HAP-1 (cell line): ENCODE data around the gene PEX14.

ENCODE experiments used
- DNase-seq, 2 experiments: peaks; one replicate each; pipeline ENCODE4 v3.0.0-alpha.2; 2016 to 2020; ENCODE audit warnings: low spot score in 2 of 2
- H3K27me3 ChIP-seq: fragments of 250-450 bp; sonication (Bioruptor Pico); 2 replicates; pipeline ENCODE4 v1.5.1; 2020; ENCODE audit warnings: low read depth, mild to moderate bottlenecking, moderate library complexity
- H3K36me3 ChIP-seq: fragments of 250-450 bp; sonication (Bioruptor Pico); replicated peaks from 2 replicates; pipeline ENCODE4 v1.5.1; 2020; ENCODE audit warnings: mild to moderate bottlenecking
- H3K4me1 ChIP-seq: fragments of 250-450 bp; sonication (Bioruptor Pico); 2 replicates; pipeline ENCODE4 v1.5.1; 2020; ENCODE audit warnings: mild to moderate bottlenecking
- H3K4me3 ChIP-seq: fragments of 250-450 bp; sonication (Bioruptor Pico); 2 replicates; pipeline ENCODE4 v1.5.1; 2020; ENCODE audit warnings: mild to moderate bottlenecking, moderate library complexity
- H3K9me3 ChIP-seq: fragments of 250-450 bp; sonication (Bioruptor Pico); 2 replicates; pipeline ENCODE4 v1.5.1; 2020; ENCODE audit warnings: mild to moderate bottlenecking, moderate library complexity
- in situ Hi-C: fragments of 300-500 bp; cut with MboI; formaldehyde crosslinking; loops from 3 replicates; pipeline ENCODE4 v1.14.3; 2020; ENCODE audit warnings: low sequenced_read_pairs, inconsistent platforms, mixed read lengths

PEX14 gene

GRCh38 chr1:10644307-10645128 is 169.8 kb downstream of the PEX14 start:
- H3K36me3 ChIP-seq, result no peaks in the 10 kb centered on the region
- in situ Hi-C loops, result no loop called here
- no peak overlapping the region for H3K4me3 ChIP-seq
- no peak for DNase-seq
- no peaks in the 10 kb centered on the region for H3K4me1 ChIP-seq
- no peaks in the 10 kb centered on the region for H3K9me3 ChIP-seq
- H3K27me3 ChIP-seq, result no peaks in the 10 kb centered on the region

- no peaks in the 10 kb centered on the region for H3K9me3 ChIP-seq
- in situ Hi-C loops, result no loop called here
- DNase-seq, result peak in 1 of 2 experiments; percentile 47
- H3K4me3 ChIP-seq, result no peak overlapping the region
- no peaks in the 10 kb centered on the region for H3K4me1 ChIP-seq
- H3K27me3 ChIP-seq, result no peaks in the 10 kb centered on the region
- no peaks in the 10 kb centered on the region for H3K36me3 ChIP-seq
Observed at GRCh38 chr1:10646347-10646861, 171.7 kb downstream of the PEX14 start.

GRCh38 chr1:10647414-10648170 is 172.8 kb downstream of the PEX14 start:
- Histone ChIP-seq H3K4me3 (no peak overlapping the region), H3K4me1 (no peaks in the 10 kb centered on the region), H3K9me3 (no peaks in the 10 kb centered on the region), H3K27me3 (no peaks in the 10 kb centered on the region), H3K36me3 (no peaks in the 10 kb centered on the region)
- DNase-seq, result no peak
- in situ Hi-C loops, result no loop called here

GRCh38 chr1:10648689-10649516 is 174.2 kb downstream of the PEX14 start:
- in situ Hi-C loops, result no loop called here
- H3K27me3 ChIP-seq, result no peaks in the 10 kb centered on the region
- no peak for DNase-seq

GRCh38 chr1:10649517-10650201 is 174.9 kb downstream of the PEX14 start:
- Histone ChIP-seq H3K4me1 (no peaks in the 10 kb centered on the region), H3K4me3 (no peak overlapping the region), H3K27me3 (no peaks in the 10 kb centered on the region), H3K36me3 (no peaks in the 10 kb centered on the region), H3K9me3 (no peaks in the 10 kb centered on the region)
- in situ Hi-C loops, result no loop called here
- DNase-seq, result no peak

More at GRCh38 chr1:10648689-10649516, 174.2 kb downstream of the PEX14 start:
- Histone ChIP-seq H3K9me3 (no peaks in the 10 kb centered on the region), H3K36me3 (no peaks in the 10 kb centered on the region), H3K4me3 (no peak overlapping the region), H3K4me1 (no peaks in the 10 kb centered on the region)

GRCh38 chr1:10650556-10651388 is 176.0 kb downstream of the PEX14 start:
- no peaks in the 10 kb centered on the region for H3K27me3 ChIP-seq
- H3K4me1 ChIP-seq, result no peaks in the 10 kb centered on the region
- no peak for DNase-seq
- no peaks in the 10 kb centered on the region for H3K9me3 ChIP-seq
- no peaks in the 10 kb centered on the region for H3K36me3 ChIP-seq
- no peak overlapping the region for H3K4me3 ChIP-seq
- in situ Hi-C loops, result no loop called here

- Histone ChIP-seq H3K36me3 (no peaks in the 10 kb centered on the region), H3K9me3 (no peaks in the 10 kb centered on the region), H3K4me1 (no peaks in the 10 kb centered on the region), H3K4me3 (no peak overlapping the region), H3K27me3 (no peaks in the 10 kb centered on the region)
- in situ Hi-C loops, result no loop called here
- no peak for DNase-seq
Observed at GRCh38 chr1:10651389-10651766, 176.6 kb downstream of the PEX14 start.

GRCh38 chr1:10651793-10652192 is 177.0 kb downstream of the PEX14 start:
- Histone ChIP-seq H3K9me3 (no peaks in the 10 kb centered on the region), H3K36me3 (no peaks in the 10 kb centered on the region), H3K4me1 (no peaks in the 10 kb centered on the region), H3K27me3 (no peaks in the 10 kb centered on the region), H3K4me3 (no peak overlapping the region)
- no peak for DNase-seq
- in situ Hi-C loops, result no loop called here

- Histone ChIP-seq H3K9me3 (no peaks in the 10 kb centered on the region), H3K4me1 (no peaks in the 10 kb centered on the region), H3K27me3 (no peaks in the 10 kb centered on the region), H3K36me3 (no peaks in the 10 kb centered on the region), H3K4me3 (no peak overlapping the region)
- in situ Hi-C loops, result no loop called here
- DNase-seq, result no peak
Observed at GRCh38 chr1:10652626-10653025, 177.9 kb downstream of the PEX14 start.

- in situ Hi-C loops, result no loop called here
- no peaks in the 10 kb centered on the region for H3K9me3 ChIP-seq
- DNase-seq, result no peak
- H3K4me1 ChIP-seq, result no peaks in the 10 kb centered on the region
- H3K36me3 ChIP-seq, result no peaks in the 10 kb centered on the region
- H3K27me3 ChIP-seq, result no peaks in the 10 kb centered on the region
- H3K4me3 ChIP-seq, result no peak overlapping the region
Observed at GRCh38 chr1:10653370-10654125, 178.8 kb downstream of the PEX14 start.

GRCh38 chr1:10655002-10655401 is 180.3 kb downstream of the PEX14 start:
- in situ Hi-C loops, result no loop called here
- no peaks in the 10 kb centered on the region for H3K27me3 ChIP-seq
- H3K36me3 ChIP-seq, result no peaks in the 10 kb centered on the region

GRCh38 chr1:10656431-10656830 is 181.7 kb downstream of the PEX14 start:
- Histone ChIP-seq H3K4me3 (no peak overlapping the region), H3K36me3 (no peaks in the 10 kb centered on the region), H3K4me1 (no peaks in the 10 kb centered on the region), H3K27me3 (no peaks in the 10 kb centered on the region), H3K9me3 (no peaks in the 10 kb centered on the region)
- in situ Hi-C loops, result no loop called here
- no peak for DNase-seq

More at GRCh38 chr1:10655002-10655401, 180.3 kb downstream of the PEX14 start:
- DNase-seq, result no peak
- Histone ChIP-seq H3K4me1 (no peaks in the 10 kb centered on the region), H3K9me3 (no peaks in the 10 kb centered on the region), H3K4me3 (no peak overlapping the region)
